Mesenchymal stem cell (in vitro differentiated cells and primary cell): ENCODE results near the gene KRTAP4-4.
"Not testable (repeated sequence)": the region's sequence is repeated elsewhere in the genome, so short reads cannot be mapped to it uniquely, and the experiment has no call there.

Experiments used
- DNase-seq: peaks from one replicate; pipeline ENCODE4 v3.0.0-alpha.2; 2013
- H2AFZ ChIP-seq: one replicate; pipeline ENCODE4 v1.6.1; 2013; ENCODE audit warnings: low read depth, mild to moderate bottlenecking, control low read depth, inconsistent platforms, low read length, moderate library complexity
- H2AK5ac ChIP-seq: 2 replicates; pipeline ENCODE4 v1.6.1; 2013; ENCODE audit warnings: low read length, moderate library complexity, mild to moderate bottlenecking, inconsistent platforms; ENCODE audit not compliant: severe bottlenecking
- H2BK120ac ChIP-seq: one replicate; pipeline ENCODE4 v1.6.1; 2013; ENCODE audit warnings: low read depth, mild to moderate bottlenecking, inconsistent platforms, low read length, moderate library complexity
- H2BK12ac ChIP-seq, 2 experiments: one replicate each; pipeline ENCODE4 v1.6.1; 2013; ENCODE audit warnings: inconsistent platforms in 2 of 2, low read length in 2 of 2, mild to moderate bottlenecking in 2 of 2, moderate library complexity in 2 of 2, control low read depth in 1 of 2
- H2BK15ac ChIP-seq: one replicate; pipeline ENCODE4 v1.6.1; 2013; ENCODE audit warnings: mild to moderate bottlenecking, low read depth, inconsistent platforms; ENCODE audit not compliant: poor library complexity, severe bottlenecking
- H2BK5ac ChIP-seq: 2 replicates; pipeline ENCODE4 v1.6.1; 2013; ENCODE audit warnings: low read depth, mild to moderate bottlenecking, low read length, control low read depth, inconsistent platforms; ENCODE audit not compliant: poor library complexity, severe bottlenecking
- H3K14ac ChIP-seq, 2 experiments: one replicate each; pipeline ENCODE4 v1.6.1; 2013; ENCODE audit warnings: inconsistent platforms in 2 of 2, low read length in 2 of 2, control low read depth in 1 of 2, mild to moderate bottlenecking in 1 of 2, moderate library complexity in 1 of 2
- H3K18ac ChIP-seq, 2 experiments: one replicate each; pipeline ENCODE4 v1.6.1; 2013; ENCODE audit warnings: inconsistent platforms in 2 of 2, low read length in 2 of 2, control low read depth in 1 of 2, low read depth in 1 of 2, mild to moderate bottlenecking in 1 of 2
- H3K23ac ChIP-seq, 2 experiments: one replicate each; pipeline ENCODE4 v1.6.1; 2013; ENCODE audit warnings: inconsistent platforms in 2 of 2, low read length in 2 of 2, mild to moderate bottlenecking in 2 of 2, moderate library complexity in 2 of 2, control low read depth in 1 of 2
- H3K27ac ChIP-seq: 2 replicates; pipeline ENCODE4 v1.5.1; 2013; ENCODE audit warnings: mild to moderate bottlenecking, moderate library complexity, low read length, control low read depth, inconsistent platforms; ENCODE audit not compliant: poor library complexity, severe bottlenecking
- H3K27me3 ChIP-seq, 2 experiments: 2 replicates each; pipeline versions ENCODE4 v1.6.1 to v1.7.0; 2013; ENCODE audit warnings: low read length in 2 of 2, mild to moderate bottlenecking in 2 of 2, moderate library complexity in 2 of 2, control low read depth in 1 of 2, inconsistent platforms in 1 of 2; ENCODE audit not compliant: control insufficient read depth in 1 of 2, insufficient read depth in 1 of 2
- H3K36me3 ChIP-seq, 2 experiments: 2 replicates each; pipeline versions ENCODE4 v1.6.1 to v1.7.0; 2013; ENCODE audit warnings: low read length in 2 of 2, control low read depth in 1 of 2, inconsistent platforms in 1 of 2, low read depth in 1 of 2, mild to moderate bottlenecking in 1 of 2; ENCODE audit not compliant: insufficient read depth in 2 of 2, control insufficient read depth in 1 of 2
- H3K4ac ChIP-seq, 2 experiments: one replicate each; pipeline ENCODE4 v1.6.1; 2013; ENCODE audit warnings: inconsistent platforms in 2 of 2, low read length in 2 of 2, mild to moderate bottlenecking in 2 of 2, moderate library complexity in 2 of 2, control low read depth in 1 of 2, low read depth in 1 of 2
- H3K4me1 ChIP-seq: 2 replicates; pipeline ENCODE4 v1.6.1; 2013; ENCODE audit warnings: low read depth, low read length, control low read depth; ENCODE audit not compliant: control insufficient read depth, insufficient read depth
- H3K4me2 ChIP-seq: 2 replicates; pipeline ENCODE4 v1.6.1; 2013; ENCODE audit warnings: low read length, mild to moderate bottlenecking, inconsistent platforms; ENCODE audit not compliant: poor library complexity, severe bottlenecking
- H3K4me3 ChIP-seq, 2 experiments: 2 replicates each; pipeline versions ENCODE4 v1.5.1 to v1.7.0; 2013; ENCODE audit warnings: low read length in 2 of 2, mild to moderate bottlenecking in 2 of 2, control low read depth in 1 of 2, low read depth in 1 of 2; ENCODE audit not compliant: insufficient read depth in 1 of 2
- H3K79me1 ChIP-seq: replicated peaks from 2 replicates; pipeline ENCODE4 v1.6.1; 2013; ENCODE audit warnings: mild to moderate bottlenecking, control low read depth, low read length, inconsistent platforms; ENCODE audit not compliant: poor library complexity, severe bottlenecking
- H3K9ac ChIP-seq: 2 replicates; pipeline ENCODE4 v1.7.0; 2013; ENCODE audit warnings: mild to moderate bottlenecking, low read length, moderate library complexity
- H3K9me3 ChIP-seq: 2 replicates; pipeline ENCODE4 v1.7.0; 2013; ENCODE audit warnings: mild to moderate bottlenecking, low read length; ENCODE audit not compliant: control insufficient read depth
- H4K8ac ChIP-seq: one replicate; pipeline ENCODE4 v1.6.1; 2013; ENCODE audit warnings: inconsistent platforms, mild to moderate bottlenecking, low read length, moderate library complexity
- H4K91ac ChIP-seq: one replicate; pipeline ENCODE4 v1.6.1; 2013; ENCODE audit warnings: mild to moderate bottlenecking, low read length, inconsistent platforms
- WGBS: methylation state at CpG from one replicate; pipeline ENCODE4 v1.1.7; 2013; ENCODE audit warnings: mixed read lengths; 5-methylcytosine and 5-hydroxymethylcytosine counted together

Gene KRTAP4-4

DNA sequence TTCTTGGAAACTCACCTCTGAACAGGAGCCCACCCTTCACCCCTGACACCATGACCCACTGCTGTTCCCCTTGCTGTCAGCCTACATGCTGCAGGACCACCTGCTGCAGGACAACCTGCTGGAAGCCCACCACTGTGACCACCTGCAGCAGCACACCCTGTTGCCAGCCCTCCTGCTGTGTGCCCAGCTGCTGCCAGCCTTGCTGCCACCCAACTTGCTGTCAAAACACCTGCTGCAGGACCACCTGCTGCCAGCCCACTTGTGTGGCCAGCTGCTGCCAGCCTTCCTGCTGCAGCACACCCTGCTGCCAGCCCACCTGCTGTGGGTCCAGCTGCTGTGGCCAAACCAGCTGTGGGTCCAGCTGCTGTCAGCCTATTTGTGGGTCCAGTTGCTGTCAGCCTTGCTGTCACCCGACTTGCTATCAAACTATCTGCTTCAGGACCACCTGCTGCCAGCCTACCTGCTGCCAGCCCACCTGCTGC is 29.3 kb upstream of the KRTAP4-4 start, which contains the start of gene KRTAP9-1:
TSS of gene KRTAP9-1 (plus strand) at position 51 of the 482 bp plus-strand sequence. CDS start at position 51, 0 bp downstream.
- H2BK12ac ChIP-seq, H4K8ac ChIP-seq, H3K4ac ChIP-seq, H3K27me3 ChIP-seq, H3K9me3 ChIP-seq, H2AFZ ChIP-seq, H3K14ac ChIP-seq, H2BK120ac ChIP-seq, H2BK5ac ChIP-seq, H3K4me2 ChIP-seq, H3K27ac ChIP-seq, H3K9ac ChIP-seq, H2BK15ac ChIP-seq, H3K18ac ChIP-seq, H3K79me1 ChIP-seq, H3K23ac ChIP-seq, H3K36me3 ChIP-seq, H3K4me3 ChIP-seq, H3K4me1 ChIP-seq, H2AK5ac ChIP-seq, H4K91ac ChIP-seq, DNase-seq: not testable (repeated sequence)
- 52% methylated on average over 1 of the region's 1 CpG for WGBS

DNA sequence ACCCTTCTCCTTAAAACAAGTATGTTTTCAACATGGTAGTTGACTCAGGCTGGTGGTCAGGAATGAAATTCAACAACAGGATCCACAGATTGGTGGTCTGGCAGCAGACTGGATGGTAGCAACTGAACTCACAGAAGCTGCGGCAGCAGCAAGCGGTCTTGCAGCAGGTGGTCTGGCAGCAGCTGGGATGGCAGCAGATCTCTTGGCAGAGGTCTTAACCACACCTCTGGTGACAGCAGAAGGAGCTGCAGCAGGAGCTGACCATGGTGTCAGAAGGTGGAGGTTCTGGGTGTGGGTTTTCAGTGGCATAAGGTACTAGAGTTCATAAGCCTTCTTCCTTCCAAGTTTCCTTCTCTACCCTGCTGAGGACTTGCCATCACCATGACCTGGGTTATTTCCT is 26.3 kb upstream of the KRTAP4-4 start:
- Histone ChIP-seq H2AFZ (no peak overlapping the region), H3K18ac (no peak overlapping the region), H3K4me2 (no peak overlapping the region), H3K14ac (no peak overlapping the region), H2BK5ac (no peak overlapping the region), H2BK12ac (no peak overlapping the region), H3K9ac (no peak overlapping the region), H4K91ac (no peak overlapping the region), H3K79me1 (no peaks in the 10 kb centered on the region), H2AK5ac (no peak overlapping the region), H3K4me1 (peaks cover 6% of the 10 kb centered on the region), H3K23ac (no peak overlapping the region), H4K8ac (no peak overlapping the region), H2BK120ac (no peak overlapping the region), H3K27ac (no peak overlapping the region), H3K9me3 (no peaks in the 10 kb centered on the region), H3K36me3 (no peaks in the 10 kb centered on the region), H3K4ac (no peak overlapping the region), H3K4me3 (no peak overlapping the region), H2BK15ac (no peak overlapping the region), H3K27me3 (no peaks in the 10 kb centered on the region)
- WGBS: 93% methylated on average over 2 of the region's 2 CpGs
- no peak for DNase-seq

DNA sequence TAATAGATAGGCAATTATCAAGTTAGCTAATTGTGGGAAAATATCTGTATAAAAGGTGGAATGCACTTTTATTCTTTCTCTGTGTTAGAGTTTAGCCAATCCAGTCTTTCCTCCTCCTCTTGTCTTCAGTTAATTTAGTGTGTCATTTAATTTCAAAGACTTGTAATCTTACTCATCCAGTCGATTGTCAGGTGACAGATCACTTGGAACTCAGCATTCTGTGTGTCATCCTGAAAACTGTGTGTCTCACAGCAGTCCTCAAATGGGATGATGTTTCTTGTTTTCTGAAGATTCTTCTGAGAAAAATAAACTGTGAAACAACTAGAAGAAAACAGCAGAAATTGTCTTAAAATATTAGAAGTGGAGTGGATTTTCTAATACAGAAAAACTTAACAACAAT is 24.5 kb upstream of the KRTAP4-4 start:
- H3K9ac ChIP-seq: no peak overlapping the region
- no peak overlapping the region for H3K18ac ChIP-seq
- H2AFZ ChIP-seq: no peak overlapping the region
- no peak overlapping the region for H3K14ac ChIP-seq
- no peaks in the 10 kb centered on the region for H3K9me3 ChIP-seq
- no peak overlapping the region for H3K4me3 ChIP-seq
- no peak overlapping the region for H2BK120ac ChIP-seq
- no peak overlapping the region for H4K8ac ChIP-seq
- no peak overlapping the region for H2BK5ac ChIP-seq
- no peak overlapping the region for H4K91ac ChIP-seq
- H3K4ac ChIP-seq: no peak overlapping the region
- no peak overlapping the region for H3K4me2 ChIP-seq
- no peak overlapping the region for H2BK15ac ChIP-seq
- peaks cover 2% of the 10 kb centered on the region for H3K4me1 ChIP-seq
- no peak overlapping the region for H2AK5ac ChIP-seq
- no peak overlapping the region for H3K27ac ChIP-seq
- no peak overlapping the region for H2BK12ac ChIP-seq
- 55% methylated on average over 1 of the region's 1 CpG for WGBS
- DNase-seq: no peak
- no peaks in the 10 kb centered on the region for H3K36me3 ChIP-seq
- H3K79me1 ChIP-seq: no peaks in the 10 kb centered on the region
- H3K27me3 ChIP-seq: no peaks in the 10 kb centered on the region
- no peak overlapping the region for H3K23ac ChIP-seq

DNA sequence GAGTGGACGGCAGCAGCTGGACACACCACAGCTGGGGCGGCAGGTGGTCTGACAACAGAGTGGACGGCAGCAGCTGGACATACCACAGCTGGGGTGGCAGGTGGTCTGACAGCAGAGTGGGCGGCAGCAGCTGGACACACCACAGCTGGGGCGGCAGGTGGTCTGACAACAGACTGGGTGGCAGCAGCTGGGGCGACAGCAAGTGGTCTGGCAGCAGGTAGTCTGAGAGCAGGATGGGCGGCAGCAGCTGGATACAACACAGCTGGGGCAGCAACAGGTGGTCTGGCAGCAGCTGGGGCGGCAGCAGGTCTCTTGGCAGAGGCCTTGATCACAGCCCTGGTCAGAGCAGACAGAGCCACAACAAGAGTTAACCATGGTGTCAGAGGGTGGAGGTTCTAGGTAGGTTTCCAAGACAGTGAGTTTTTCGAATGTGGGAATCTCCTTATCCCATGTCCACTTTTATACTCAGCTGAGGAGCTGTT is 24.0 kb upstream of the KRTAP4-4 start, which contains the start of gene KRTAP4-1:
TSS of gene KRTAP4-1 (minus strand) at position 432 of the 482 bp plus-strand sequence. CDS start at position 375, 57 bp downstream.
- Histone ChIP-seq H3K9ac (no peak within 1 kb of the TSS), H3K4me1 (peaks cover under 1% of the 10 kb centered on the region)

More for the DNA sequence above, 24.0 kb upstream of the KRTAP4-4 start, which contains the start of gene KRTAP4-1:
- Histone ChIP-seq H3K14ac (no peak within 1 kb of the TSS), H3K36me3 (no peaks in the 10 kb centered on the region), H3K4ac (no peak within 1 kb of the TSS), H2BK12ac (no peak within 1 kb of the TSS), H3K9me3 (no peaks in the 10 kb centered on the region), H3K27me3 (no peaks in the 10 kb centered on the region), H3K79me1 (no peaks in the 10 kb centered on the region), H3K4me3 (no peak within 1 kb of the TSS), H2AFZ (no peak within 1 kb of the TSS), H2BK15ac (no peak within 1 kb of the TSS), H2BK120ac (no peak within 1 kb of the TSS), H3K4me2 (no peak within 1 kb of the TSS), H2BK5ac (no peak within 1 kb of the TSS), H3K27ac (no peak within 1 kb of the TSS), H2AK5ac (no peak within 1 kb of the TSS), H4K8ac (no peak within 1 kb of the TSS), H4K91ac (no peak within 1 kb of the TSS), H3K18ac (no peak within 1 kb of the TSS), H3K23ac (no peak within 1 kb of the TSS)
- DNase-seq: no peak
- WGBS: 87% methylated on average over 8 of the region's 9 CpGs
